HG03354 (cell line): ENCODE data around the gene OPCML.
"Not testable (repeated sequence)": the region's sequence is repeated elsewhere in the genome, so short reads cannot be mapped to it uniquely, and the experiment has no call there.

Experiments used
- ATAC-seq: cut with Tn5 transposase; IDR thresholded peaks from one replicate; pipeline ENCODE4 v1.9.1; 2021; ENCODE audit warnings: mild to moderate bottlenecking; ENCODE audit not compliant: unreplicated experiment, poor library complexity, severe bottlenecking

OPCML gene

GRCh38 chr11:132430429-132431062, 1101.8 kb downstream of the OPCML start:
- ATAC-seq: no peak

GRCh38 chr11:132429685-132430084, 1102.6 kb downstream of the OPCML start:
- no peak for ATAC-seq

- ATAC-seq: no peak
These were observed 1104.7 kb downstream of the OPCML start for GRCh38 chr11:132427611-132428010.

GRCh38 chr11:132424433-132424832, 1107.9 kb downstream of the OPCML start:
- no peak for ATAC-seq

- ATAC-seq: no peak
These were observed 1109.0 kb downstream of the OPCML start for GRCh38 chr11:132423266-132423665.

GRCh38 chr11:132422722-132423121, 1109.6 kb downstream of the OPCML start:
- ATAC-seq: no peak

- ATAC-seq: no peak
These were observed 1110.7 kb downstream of the OPCML start for GRCh38 chr11:132421555-132421954.

- ATAC-seq: no peak
These were observed 1117.8 kb downstream of the OPCML start for GRCh38 chr11:132414451-132414850.

GRCh38 chr11:132410383-132410782, 1121.9 kb downstream of the OPCML start:
- ATAC-seq: no peak

GRCh38 chr11:132409573-132410355, 1122.5 kb downstream of the OPCML start:
- no peak for ATAC-seq

GRCh38 chr11:132408877-132409276, 1123.4 kb downstream of the OPCML start:
- peak; percentile 85 for ATAC-seq

GRCh38 chr11:132405728-132406127, 1126.6 kb downstream of the OPCML start:
- no peak for ATAC-seq

- peak; percentile 93 for ATAC-seq
These were observed 1130.1 kb downstream of the OPCML start for GRCh38 chr11:132402071-132402684.

GRCh38 chr11:132396318-132396717, 1136.0 kb downstream of the OPCML start:
- no peak for ATAC-seq

- ATAC-seq: no peak
These were observed 1136.9 kb downstream of the OPCML start for GRCh38 chr11:132395434-132395833.

GRCh38 chr11:132379540-132379939, 1152.8 kb downstream of the OPCML start:
- ATAC-seq: no peak

GRCh38 chr11:132373405-132374143, 1158.7 kb downstream of the OPCML start:
- no peak for ATAC-seq

GRCh38 chr11:132370114-132370513, 1162.2 kb downstream of the OPCML start:
- ATAC-seq: not testable (repeated sequence)

- ATAC-seq: no peak
These were observed 1165.0 kb downstream of the OPCML start for GRCh38 chr11:132367293-132367692.

GRCh38 chr11:132365650-132366049, 1166.7 kb downstream of the OPCML start:
- no peak for ATAC-seq
